Rectal smooth muscle tissue (tissue), 1 donor: ENCODE results near the gene PALM2AKAP2.

Source experiments
- H3K27ac ChIP-seq: one replicate; pipeline ENCODE4 v1.7.0; 2013; ENCODE audit warnings: low read depth, low read length, inconsistent platforms
- H3K27me3 ChIP-seq: one replicate; pipeline ENCODE4 v1.7.0; 2013; ENCODE audit warnings: low read length; ENCODE audit not compliant: control insufficient read depth, insufficient read depth
- H3K36me3 ChIP-seq: one replicate; pipeline ENCODE4 v1.7.0; 2013; ENCODE audit warnings: low read length; ENCODE audit not compliant: control insufficient read depth, insufficient read depth
- H3K4me1 ChIP-seq: one replicate; pipeline ENCODE4 v1.7.0; 2013; ENCODE audit warnings: low read length; ENCODE audit not compliant: control insufficient read depth, insufficient read depth
- H3K4me3 ChIP-seq: one replicate; pipeline ENCODE4 v1.7.0; 2013; ENCODE audit warnings: low read length
- H3K9ac ChIP-seq: one replicate; pipeline ENCODE4 v1.7.0; 2013; ENCODE audit warnings: low read length

The PALM2AKAP2 gene

GRCh38 chr9:109755040-109755439, 25.0 kb upstream of the PALM2AKAP2 start:
- no peaks in the 10 kb centered on the region for H3K36me3 ChIP-seq
- no peaks in the 10 kb centered on the region for H3K4me1 ChIP-seq

GRCh38 chr9:109759589-109759988, 20.4 kb upstream of the PALM2AKAP2 start:
- no peaks in the 10 kb centered on the region for H3K27me3 ChIP-seq
- H3K4me1 ChIP-seq: no peaks in the 10 kb centered on the region
- no peak overlapping the region for H3K9ac ChIP-seq
- no peak overlapping the region for H3K4me3 ChIP-seq
- H3K36me3 ChIP-seq: no peaks in the 10 kb centered on the region
- H3K27ac ChIP-seq: no peak overlapping the region

More at GRCh38 chr9:109755040-109755439, 25.0 kb upstream of the PALM2AKAP2 start:
- Histone ChIP-seq H3K27ac (no peak overlapping the region), H3K27me3 (no peaks in the 10 kb centered on the region), H3K4me3 (no peak overlapping the region), H3K9ac (no peak overlapping the region)

DNA sequence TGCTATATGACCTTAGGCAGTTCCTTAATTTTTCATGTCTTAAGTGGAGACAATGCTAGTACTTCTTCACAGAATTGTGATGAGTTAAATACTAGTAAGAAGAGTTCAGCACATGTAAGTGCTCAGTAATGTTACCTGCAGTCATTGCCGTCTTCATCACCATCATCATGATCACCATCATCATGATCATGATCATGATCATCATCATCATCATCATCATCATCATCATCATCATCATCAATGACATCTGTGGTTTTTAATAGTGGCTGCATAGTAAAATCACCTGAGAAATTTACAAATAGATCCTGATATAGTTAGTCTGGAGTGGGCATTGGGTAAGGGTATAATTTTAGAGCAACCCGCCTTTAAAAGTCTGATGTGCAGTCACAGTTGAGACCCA, 14.7 kb upstream of the PALM2AKAP2 start:
- H3K27me3 ChIP-seq: no peaks in the 10 kb centered on the region
- no peak overlapping the region for H3K4me3 ChIP-seq
- H3K27ac ChIP-seq: no peak overlapping the region
- no peak overlapping the region for H3K9ac ChIP-seq
- no peaks in the 10 kb centered on the region for H3K36me3 ChIP-seq
- H3K4me1 ChIP-seq: no peaks in the 10 kb centered on the region

DNA sequence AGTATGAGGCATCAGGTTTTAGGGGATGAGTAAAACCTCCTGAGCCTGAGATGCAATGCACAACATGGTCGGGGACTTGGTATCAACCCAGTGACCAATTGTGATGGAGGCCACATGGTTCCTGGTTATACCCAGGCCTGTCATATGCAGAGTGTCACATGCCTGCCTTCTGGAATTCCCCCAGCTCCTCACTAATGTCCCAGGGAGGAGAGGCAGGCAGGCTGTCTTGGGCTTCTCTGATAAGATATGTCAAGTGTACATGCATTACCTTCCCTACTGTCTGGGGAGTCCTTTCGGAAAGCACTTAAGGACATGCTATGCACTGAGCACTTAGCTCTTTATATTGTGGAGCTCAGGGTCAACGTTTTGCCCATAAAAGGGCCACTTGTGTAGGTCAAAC, 14.2 kb upstream of the PALM2AKAP2 start:
- Histone ChIP-seq H3K9ac (no peak overlapping the region), H3K4me1 (no peaks in the 10 kb centered on the region), H3K4me3 (no peak overlapping the region), H3K36me3 (no peaks in the 10 kb centered on the region), H3K27me3 (no peaks in the 10 kb centered on the region), H3K27ac (no peak overlapping the region)

DNA sequence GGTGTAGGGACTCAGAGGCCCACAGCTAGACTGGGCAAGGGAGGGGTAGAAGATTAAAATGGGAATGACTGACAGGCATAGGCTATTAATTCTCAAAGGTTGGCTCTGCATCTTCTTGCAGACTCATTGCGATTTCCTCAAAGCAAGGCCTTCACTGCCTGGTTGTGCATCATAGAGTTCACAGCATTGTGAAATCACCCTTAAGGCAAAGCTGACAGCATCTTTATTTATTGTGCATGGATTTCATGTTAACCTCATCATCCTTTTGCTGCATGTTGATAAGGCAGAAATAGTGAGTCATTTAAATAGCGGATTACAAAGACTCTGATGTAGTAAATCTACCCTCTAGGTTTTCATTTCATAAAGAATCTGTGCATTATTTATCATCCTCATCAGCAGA, 13.6 kb upstream of the PALM2AKAP2 start:
- H3K27ac ChIP-seq: no peak overlapping the region
- H3K36me3 ChIP-seq: no peaks in the 10 kb centered on the region
- H3K4me3 ChIP-seq: no peak overlapping the region
- H3K4me1 ChIP-seq: peaks cover 2% of the 10 kb centered on the region
- H3K27me3 ChIP-seq: no peaks in the 10 kb centered on the region
- no peak overlapping the region for H3K9ac ChIP-seq

- no peak overlapping the region for H3K4me3 ChIP-seq
- no peaks in the 10 kb centered on the region for H3K27me3 ChIP-seq
- H3K9ac ChIP-seq: no peak overlapping the region
- no peaks in the 10 kb centered on the region for H3K36me3 ChIP-seq
- no peak overlapping the region for H3K27ac ChIP-seq
- peaks cover 8% of the 10 kb centered on the region for H3K4me1 ChIP-seq
Observed at GRCh38 chr9:109767404-109767803, 12.6 kb upstream of the PALM2AKAP2 start.

- Histone ChIP-seq H3K36me3 (no peaks in the 10 kb centered on the region), H3K4me1 (peaks cover 8% of the 10 kb centered on the region), H3K27me3 (no peaks in the 10 kb centered on the region)
Observed at GRCh38 chr9:109767814-109768213, 12.2 kb upstream of the PALM2AKAP2 start.

DNA sequence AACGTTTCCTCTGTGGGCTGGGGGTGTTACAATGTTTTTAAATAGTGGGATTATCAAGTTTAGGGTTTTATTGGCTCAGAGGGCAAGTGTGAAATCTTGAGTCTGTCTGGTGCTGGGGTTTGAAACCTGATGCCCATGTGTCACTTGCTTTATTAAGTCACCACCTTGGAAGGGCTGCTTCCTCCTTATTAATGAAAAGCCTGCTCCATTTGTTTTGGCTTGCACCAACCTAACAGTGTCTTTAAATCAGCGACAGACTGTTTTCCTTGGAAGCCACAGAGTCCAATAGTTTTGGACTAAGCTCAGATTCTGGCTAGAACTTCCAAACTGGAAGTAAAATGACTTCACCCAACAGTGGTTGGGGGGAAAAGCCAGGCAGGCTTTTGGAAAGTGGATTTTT, 10.7 kb upstream of the PALM2AKAP2 start:
- H3K27me3 ChIP-seq: no peaks in the 10 kb centered on the region
- no peak overlapping the region for H3K4me3 ChIP-seq
- no peak overlapping the region for H3K27ac ChIP-seq
- no peak overlapping the region for H3K9ac ChIP-seq
- H3K4me1 ChIP-seq: peaks cover 8% of the 10 kb centered on the region
- no peaks in the 10 kb centered on the region for H3K36me3 ChIP-seq

More at GRCh38 chr9:109767814-109768213, 12.2 kb upstream of the PALM2AKAP2 start:
- Histone ChIP-seq H3K4me3 (no peak overlapping the region), H3K27ac (no peak overlapping the region), H3K9ac (no peak overlapping the region)

- H3K36me3 ChIP-seq: no peaks in the 10 kb centered on the region
- peaks cover 8% of the 10 kb centered on the region for H3K4me1 ChIP-seq
- H3K27ac ChIP-seq: no peak overlapping the region
- no peak overlapping the region for H3K9ac ChIP-seq
- H3K4me3 ChIP-seq: no peak overlapping the region
- no peaks in the 10 kb centered on the region for H3K27me3 ChIP-seq
Observed at GRCh38 chr9:109770101-109770500, 9.9 kb upstream of the PALM2AKAP2 start.

DNA sequence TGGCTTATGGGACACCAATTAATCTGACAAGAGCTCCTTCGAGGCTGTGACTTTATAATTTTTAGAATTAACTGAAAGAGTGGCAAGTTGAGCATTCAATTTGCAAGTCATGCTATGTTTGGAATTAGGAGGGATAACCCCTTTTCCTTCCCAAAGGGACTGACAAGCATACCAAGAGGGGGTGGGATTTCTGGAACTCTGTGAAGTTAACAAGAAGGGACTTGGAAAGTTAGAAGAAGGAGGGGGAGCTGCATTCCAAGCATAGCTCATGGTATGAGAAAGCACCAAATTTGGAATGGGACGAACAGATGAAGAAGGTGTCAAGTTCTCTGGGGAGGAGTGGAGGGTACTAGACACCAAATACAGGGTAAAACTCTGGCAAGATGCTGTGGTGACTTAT, 8.9 kb upstream of the PALM2AKAP2 start:
- Histone ChIP-seq H3K36me3 (no peaks in the 10 kb centered on the region), H3K9ac (no peak overlapping the region), H3K27me3 (no peaks in the 10 kb centered on the region), H3K4me1 (peaks cover 8% of the 10 kb centered on the region), H3K27ac (no peak overlapping the region), H3K4me3 (no peak overlapping the region)

DNA sequence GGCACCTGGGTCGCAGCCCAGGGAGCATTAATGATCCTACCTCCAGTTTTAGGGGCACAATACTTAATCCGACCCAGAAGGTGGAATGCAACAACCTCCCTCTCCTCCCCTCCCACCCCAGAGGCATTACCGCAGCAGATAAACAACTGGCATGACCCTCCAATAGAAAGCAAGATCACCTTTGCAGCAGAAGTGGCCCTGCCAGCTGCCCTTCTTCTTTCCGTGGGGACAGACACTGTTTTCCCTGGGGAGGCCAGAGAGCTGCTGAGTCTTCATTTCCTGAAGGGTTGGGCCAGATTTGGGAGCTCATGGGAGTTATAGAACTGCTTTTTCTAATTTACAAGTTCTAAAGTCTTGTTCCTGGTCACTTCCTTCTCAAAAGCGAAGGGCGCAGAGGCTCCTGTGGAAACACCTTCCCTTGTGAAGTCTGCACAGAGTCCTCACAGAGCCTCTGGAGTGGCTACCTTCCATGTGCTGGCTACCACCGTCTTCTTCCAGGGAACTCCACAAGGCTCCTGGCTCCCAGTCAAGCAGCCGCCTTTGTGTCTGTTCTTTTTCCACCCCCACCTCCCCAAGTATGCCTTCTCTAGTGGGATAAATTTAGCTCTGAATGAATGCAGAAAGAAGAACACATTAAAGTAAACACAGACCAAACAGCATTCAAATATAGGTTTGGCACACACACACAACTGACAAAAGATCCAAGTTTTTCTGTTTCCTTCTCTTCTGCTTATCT, 8.0 kb upstream of the PALM2AKAP2 start:
- H3K27ac ChIP-seq: no peak overlapping the region
- no peak overlapping the region for H3K4me3 ChIP-seq
- H3K36me3 ChIP-seq: no peaks in the 10 kb centered on the region
- peaks cover 8% of the 10 kb centered on the region for H3K4me1 ChIP-seq
- H3K27me3 ChIP-seq: no peaks in the 10 kb centered on the region
- no peak overlapping the region for H3K9ac ChIP-seq

DNA sequence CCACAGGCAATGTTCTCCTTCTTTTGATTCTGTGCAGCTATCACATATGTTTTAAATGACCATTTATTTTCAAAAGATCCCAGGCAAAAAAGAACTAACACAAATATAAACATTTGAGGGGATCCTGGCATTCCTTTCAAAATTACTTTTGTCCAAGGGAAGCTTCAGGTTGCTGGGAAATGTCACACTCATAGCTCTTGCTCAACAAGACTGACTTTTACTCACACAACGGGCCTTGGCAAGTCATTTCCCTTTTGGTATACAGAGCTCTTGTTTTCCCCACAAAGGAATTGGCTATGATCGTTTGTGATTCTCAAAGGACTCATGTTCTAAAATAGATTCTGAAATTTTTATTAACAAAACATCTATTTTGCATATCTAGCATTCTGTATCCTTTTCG, 4.5 kb upstream of the PALM2AKAP2 start:
- H3K36me3 ChIP-seq: no peaks in the 10 kb centered on the region
- H3K27ac ChIP-seq: no peak overlapping the region
- peaks cover 8% of the 10 kb centered on the region for H3K4me1 ChIP-seq
- H3K9ac ChIP-seq: no peak overlapping the region
- H3K27me3 ChIP-seq: peaks cover 3% of the 10 kb centered on the region
- H3K4me3 ChIP-seq: no peak overlapping the region

DNA sequence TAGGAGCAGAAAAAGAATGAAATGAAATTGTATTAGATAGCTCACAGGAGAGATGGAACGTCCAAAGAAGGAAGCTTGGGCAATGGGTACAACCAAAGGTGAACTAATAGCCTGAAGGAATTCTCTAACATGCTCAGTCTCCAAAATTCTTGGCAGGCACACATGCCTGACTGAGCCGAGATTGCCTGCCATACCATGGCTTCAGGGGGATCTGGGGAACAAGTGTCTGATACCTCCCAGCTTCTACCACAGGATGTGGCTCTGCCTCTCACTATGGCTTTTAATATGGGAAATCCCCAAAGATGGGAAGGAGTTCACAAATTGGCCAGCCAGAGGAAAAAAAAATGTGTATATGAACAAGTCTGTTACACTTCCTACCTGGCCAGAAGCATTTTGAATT, 3.6 kb upstream of the PALM2AKAP2 start:
- peaks cover 3% of the 10 kb centered on the region for H3K27me3 ChIP-seq
- H3K9ac ChIP-seq: no peak overlapping the region
- H3K4me3 ChIP-seq: no peak overlapping the region
- H3K36me3 ChIP-seq: no peaks in the 10 kb centered on the region
- H3K4me1 ChIP-seq: peaks cover 8% of the 10 kb centered on the region
- no peak overlapping the region for H3K27ac ChIP-seq
